Measurements from ENCODE around the gene SLAIN1.

DNA sequence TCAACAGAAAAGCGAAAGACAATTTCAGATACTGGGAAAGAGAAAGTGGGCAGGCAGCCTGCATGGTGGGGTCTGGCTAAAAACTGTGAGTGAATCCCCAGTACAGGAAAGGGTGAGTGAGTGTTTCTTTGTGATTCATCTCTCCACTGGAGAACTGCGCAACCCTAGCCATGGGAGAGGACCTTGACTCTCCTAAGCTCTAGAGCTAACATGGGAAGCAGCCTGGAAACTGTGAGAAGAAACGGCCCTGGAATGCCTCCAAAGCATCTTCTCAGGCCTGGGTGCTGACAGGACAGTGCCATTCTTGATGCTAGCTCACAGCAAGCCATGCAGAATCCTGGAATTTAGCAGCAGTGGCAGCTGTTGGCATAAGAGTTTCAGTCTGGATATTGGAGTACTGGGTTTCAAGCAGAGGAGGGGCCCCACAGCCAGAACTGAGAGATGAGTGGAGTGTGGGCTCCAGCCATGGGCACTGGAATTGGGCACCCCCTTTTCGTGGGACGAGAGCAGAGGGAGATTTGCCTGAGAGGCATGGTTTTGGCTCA is 18.7 kb upstream of the SLAIN1 start:
- TF ChIP-seq CTCF (conservative IDR thresholded peaks at IDR 0.05) (no peak), EZH2 (IDR thresholded peaks at IDR 0.05; ENCODE audit: low read depth) (no peak)

All from PC-9 (cell line).